BLaER1 (cell line): ENCODE data around the gene EHD4.
A peak's percentile ranks its signal among the peaks of the same experiment; 100 is the strongest.

Source experiments
- H3K27ac ChIP-seq: shearing (Covaris generic); formaldehyde crosslinking; 2 replicates; pipeline ENCODE4 v1.8.1; 2022
- H3K27me3 ChIP-seq: shearing (Covaris generic); formaldehyde crosslinking; 2 replicates; pipeline ENCODE4 v1.8.1; 2022
- H3K36me3 ChIP-seq: shearing (Covaris generic); formaldehyde crosslinking; 2 replicates; pipeline ENCODE4 v1.8.1; 2022
- H3K4me1 ChIP-seq: shearing (Covaris generic); formaldehyde crosslinking; 2 replicates; pipeline ENCODE4 v1.8.1; 2022
- H3K4me2 ChIP-seq: shearing (Covaris generic); formaldehyde crosslinking; 2 replicates; pipeline ENCODE4 v1.8.1; 2022
- H3K4me3 ChIP-seq: shearing (Covaris generic); formaldehyde crosslinking; 2 replicates; pipeline ENCODE4 v1.8.1; 2022
- H3K9ac ChIP-seq: shearing (Covaris generic); formaldehyde crosslinking; 2 replicates; pipeline ENCODE4 v1.8.1; 2022
- H3K9me3 ChIP-seq: shearing (Covaris generic); formaldehyde crosslinking; 2 replicates; pipeline ENCODE4 v1.8.1; 2022
- H4K20me1 ChIP-seq: shearing (Covaris generic); formaldehyde crosslinking; 2 replicates; pipeline ENCODE4 v1.8.1; 2022
- Cebpa-rat ChIP-seq: shearing (Covaris generic); IDR thresholded peaks from 2 replicates; pipeline ENCODE4 v1.8.1; 2022

Gene EHD4

GRCh38 chr15:41872166-41872747, 100.1 kb downstream of the EHD4 start:
- H3K36me3 ChIP-seq = no peaks in the 10 kb centered on the region
- H3K27me3 ChIP-seq = no peaks in the 10 kb centered on the region
- no peak overlapping the region for H3K4me3 ChIP-seq
- no peak overlapping the region for H3K9ac ChIP-seq
- no peaks in the 10 kb centered on the region for H3K9me3 ChIP-seq
- TF ChIP-seq Cebpa-rat = no peak
- no peak overlapping the region for H3K4me2 ChIP-seq
- peaks cover 44% of the 10 kb centered on the region for H3K4me1 ChIP-seq
- H3K27ac ChIP-seq = no peak overlapping the region
- no peaks in the 10 kb centered on the region for H4K20me1 ChIP-seq

DNA sequence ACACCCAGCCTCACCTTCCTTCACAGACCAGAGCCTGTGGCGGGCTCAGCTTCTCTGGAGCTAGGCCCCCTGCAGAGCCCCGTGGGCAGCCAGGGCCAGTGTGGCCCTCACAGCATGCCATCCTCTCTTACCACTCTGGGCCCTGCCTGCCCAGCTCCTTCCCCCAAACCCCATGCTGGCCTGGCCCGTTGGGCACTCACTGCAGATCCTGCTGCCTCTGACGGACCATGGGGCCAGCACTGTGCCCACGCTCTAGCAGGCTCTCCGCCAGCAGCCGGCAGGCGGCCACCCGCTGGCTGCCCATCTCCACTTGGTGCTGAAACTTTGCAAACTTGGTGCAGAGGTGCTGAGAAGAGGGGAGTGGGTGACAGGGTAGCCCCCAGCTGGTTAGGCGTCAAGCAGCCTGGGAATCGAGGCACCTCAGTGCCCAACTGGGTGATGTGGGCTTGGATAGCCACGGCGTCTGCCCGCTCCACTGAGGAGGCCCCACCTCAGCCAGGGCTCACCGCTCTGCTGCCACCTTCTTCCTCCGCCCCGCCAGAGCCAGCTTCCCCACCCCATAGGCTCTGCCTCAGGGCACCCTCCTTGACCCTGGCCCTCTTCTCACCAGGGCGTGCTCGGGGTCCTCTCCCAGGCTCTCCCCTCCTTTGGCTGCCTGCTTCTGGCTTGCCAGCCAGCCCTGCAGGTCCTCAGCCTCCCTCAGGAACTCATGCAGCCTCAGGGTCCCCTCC, 101.0 kb downstream of the EHD4 start:
- H3K9me3 ChIP-seq = no peaks in the 10 kb centered on the region
- H3K9ac ChIP-seq = no peak overlapping the region
- TF ChIP-seq Cebpa-rat = no peak
- H4K20me1 ChIP-seq = no peaks in the 10 kb centered on the region
- H3K27ac ChIP-seq = no peak overlapping the region
- H3K36me3 ChIP-seq = no peaks in the 10 kb centered on the region
- H3K4me3 ChIP-seq = no peak overlapping the region
- peaks cover 44% of the 10 kb centered on the region for H3K4me1 ChIP-seq
- no peaks in the 10 kb centered on the region for H3K27me3 ChIP-seq
- no peak overlapping the region for H3K4me2 ChIP-seq

GRCh38 chr15:41870689-41871081, 101.7 kb downstream of the EHD4 start:
- no peak for TF ChIP-seq Cebpa-rat
- H3K4me3 ChIP-seq = no peak overlapping the region
- H3K4me1 ChIP-seq = peaks cover 44% of the 10 kb centered on the region
- H3K9me3 ChIP-seq = no peaks in the 10 kb centered on the region
- no peak overlapping the region for H3K27ac ChIP-seq
- H3K9ac ChIP-seq = no peak overlapping the region
- no peaks in the 10 kb centered on the region for H3K27me3 ChIP-seq
- no peak overlapping the region for H3K4me2 ChIP-seq
- H3K36me3 ChIP-seq = no peaks in the 10 kb centered on the region
- H4K20me1 ChIP-seq = no peaks in the 10 kb centered on the region

- H3K4me1 ChIP-seq = peaks cover 40% of the 10 kb centered on the region
- no peak for TF ChIP-seq Cebpa-rat
- no peaks in the 10 kb centered on the region for H3K9me3 ChIP-seq
- no peak overlapping the region for H3K4me3 ChIP-seq
- no peaks in the 10 kb centered on the region for H3K36me3 ChIP-seq
- no peak overlapping the region for H3K4me2 ChIP-seq
- H3K27me3 ChIP-seq = no peaks in the 10 kb centered on the region
- H3K9ac ChIP-seq = no peak overlapping the region
- no peaks in the 10 kb centered on the region for H4K20me1 ChIP-seq
- no peak overlapping the region for H3K27ac ChIP-seq
Observed at GRCh38 chr15:41869770-41870688, 102.3 kb downstream of the EHD4 start.

GRCh38 chr15:41868321-41868720, 104.0 kb downstream of the EHD4 start:
- Histone ChIP-seq H3K9me3 (no peaks in the 10 kb centered on the region), H4K20me1 (no peaks in the 10 kb centered on the region), H3K4me2 (no peak overlapping the region), H3K4me3 (no peak overlapping the region), H3K4me1 (peaks cover 43% of the 10 kb centered on the region), H3K36me3 (no peaks in the 10 kb centered on the region), H3K9ac (no peak overlapping the region), H3K27ac (no peak overlapping the region), H3K27me3 (no peaks in the 10 kb centered on the region)
- TF ChIP-seq Cebpa-rat = no peak

GRCh38 chr15:41866872-41867579, 105.3 kb downstream of the EHD4 start:
- Histone ChIP-seq H3K27ac (no peak overlapping the region; the same call in 1 of the 2 replicates), H3K4me3 (no peak overlapping the region), H3K36me3 (no peaks in the 10 kb centered on the region), H3K4me1 (peaks cover 56% of the 10 kb centered on the region), H3K27me3 (no peaks in the 10 kb centered on the region), H3K9me3 (no peaks in the 10 kb centered on the region), H3K4me2 (peak overlapping the region; percentile 41), H4K20me1 (no peaks in the 10 kb centered on the region), H3K9ac (no peak overlapping the region)
- TF ChIP-seq Cebpa-rat = no peak

GRCh38 chr15:41866263-41866703, 106.1 kb downstream of the EHD4 start:
- TF ChIP-seq Cebpa-rat = no peak
- Histone ChIP-seq H3K27me3 (no peaks in the 10 kb centered on the region), H3K4me2 (peak overlapping the region; percentile 41), H3K9me3 (no peaks in the 10 kb centered on the region), H3K27ac (peak overlapping the region; percentile 4), H4K20me1 (no peaks in the 10 kb centered on the region), H3K36me3 (no peaks in the 10 kb centered on the region), H3K4me3 (no peak overlapping the region), H3K9ac (no peak overlapping the region), H3K4me1 (peaks cover 62% of the 10 kb centered on the region)

DNA sequence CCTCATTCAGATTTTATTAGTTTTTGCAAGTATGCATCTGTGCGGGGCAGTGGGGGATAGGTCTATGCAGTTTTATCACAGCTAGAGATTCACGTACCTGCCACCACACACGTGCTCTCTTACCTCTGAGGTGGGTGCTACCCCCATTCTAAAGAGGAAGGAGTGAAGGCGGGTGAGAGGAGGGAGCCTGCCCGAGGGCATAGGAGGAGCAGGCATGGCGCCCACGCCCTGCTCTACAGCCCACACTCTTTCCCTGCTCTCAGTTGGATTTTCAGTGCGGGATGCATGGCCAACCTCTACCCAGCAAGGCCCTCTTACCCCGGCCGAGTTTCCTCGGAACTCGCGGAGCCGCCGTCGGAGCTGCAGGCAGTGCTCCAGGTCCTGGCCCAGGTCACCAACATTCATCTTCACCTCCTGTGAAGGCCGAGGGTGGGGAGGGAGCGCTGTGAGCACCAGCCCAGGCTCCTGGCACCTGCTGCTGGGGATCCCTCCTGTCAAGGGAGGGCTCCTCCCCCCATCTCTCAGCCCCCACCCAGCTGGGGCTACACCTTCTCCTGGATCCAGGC, 106.8 kb downstream of the EHD4 start:
- no peak for TF ChIP-seq Cebpa-rat
- Histone ChIP-seq H3K27ac (peak overlapping the region; percentile 4), H3K36me3 (no peaks in the 10 kb centered on the region), H3K4me3 (no peak overlapping the region), H3K9me3 (no peaks in the 10 kb centered on the region), H4K20me1 (no peaks in the 10 kb centered on the region), H3K4me1 (peaks cover 62% of the 10 kb centered on the region), H3K27me3 (no peaks in the 10 kb centered on the region), H3K9ac (no peak overlapping the region), H3K4me2 (peak overlapping the region; percentile 41)

GRCh38 chr15:41862515-41863116, 109.7 kb downstream of the EHD4 start:
- peak overlapping the region; percentile 11; the same call in 1 of the 2 replicates for H3K9ac ChIP-seq
- no peak for TF ChIP-seq Cebpa-rat
- H3K27me3 ChIP-seq = no peaks in the 10 kb centered on the region
- no peak overlapping the region for H3K4me3 ChIP-seq
- H3K36me3 ChIP-seq = no peaks in the 10 kb centered on the region
- peak overlapping the region; percentile 15 for H3K27ac ChIP-seq
- H3K4me2 ChIP-seq = peak overlapping the region; percentile 76
- no peaks in the 10 kb centered on the region for H4K20me1 ChIP-seq
- H3K9me3 ChIP-seq = no peaks in the 10 kb centered on the region
- peaks cover 74% of the 10 kb centered on the region for H3K4me1 ChIP-seq
